ENCODE measurements around the gene BCAS3. TPM values are rescaled to one million over a fixed set of nuclear protein-coding genes. Genes with fewer than 3 reads are reported as not detected.
"Not testable (repeated sequence)": the region's sequence is repeated elsewhere in the genome, so short reads cannot be mapped to it uniquely, and the experiment has no call there.

BCAS3 gene
- total RNA-seq, 1 donor from 2014 or later, result 14.5 TPM

DNA sequence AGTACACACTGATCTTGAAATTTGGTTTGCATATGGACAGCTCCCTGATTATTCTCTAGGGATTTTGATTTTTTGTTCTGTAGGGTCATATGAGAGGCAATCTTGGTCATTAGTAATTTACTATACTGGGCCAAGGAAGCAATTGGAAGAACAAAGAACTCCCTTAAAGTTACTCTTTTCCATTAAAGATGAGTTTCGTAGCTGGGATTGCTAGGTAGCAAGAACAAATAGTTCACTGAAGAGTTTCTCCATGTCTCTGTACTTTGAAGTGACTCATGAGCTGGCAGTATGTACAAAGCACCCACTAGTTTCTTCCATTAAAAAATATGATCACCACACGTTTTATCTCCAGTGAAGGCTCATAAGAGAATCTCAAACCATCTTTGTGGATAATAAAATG is 6.2 kb upstream of the BCAS3 start:
- peaks cover 1% of the 10 kb centered on the region for H3K9me3 Mint-ChIP-seq (ENCODE audit: unreplicated experiment)
- H3K4me3 Mint-ChIP-seq (ENCODE audit: unreplicated experiment), result no peak overlapping the region
- Histone ChIP-seq H3K4me1 (ENCODE audit: insufficient read depth, low read length) (no peaks in the 10 kb centered on the region), H3K4me3 (ENCODE audit: insufficient read depth, low read depth, low read length) (no peak overlapping the region), H3K27me3 (ENCODE audit: insufficient read depth, low read length) (no peaks in the 10 kb centered on the region), H3K27ac (ENCODE audit: low read depth, low read length) (no peak overlapping the region), H3K9me3 (ENCODE audit: insufficient read depth, low read depth, low read length) (no peaks in the 10 kb centered on the region), H3K79me2 (ENCODE audit: insufficient read depth, low read length) (no peaks in the 10 kb centered on the region), H2AFZ (ENCODE audit: low read depth, low read length) (no peak overlapping the region), H4K20me1 (ENCODE audit: insufficient read depth, low read length) (no peaks in the 10 kb centered on the region), H3K9ac (ENCODE audit: low read length) (no peak overlapping the region), H3K4me2 (ENCODE audit: low read length) (no peak overlapping the region), H3K36me3 (ENCODE audit: insufficient read depth, low read length) (no peaks in the 10 kb centered on the region)
- no peaks in the 10 kb centered on the region for H3K4me1 Mint-ChIP-seq (ENCODE audit: low read depth, unreplicated experiment)
- H3K27ac Mint-ChIP-seq (ENCODE audit: unreplicated experiment), result no peak overlapping the region
- no peaks in the 10 kb centered on the region for H3K36me3 Mint-ChIP-seq (ENCODE audit: low read depth, unreplicated experiment)
- FAIRE-seq, result no peak
- no peaks in the 10 kb centered on the region for H3K27me3 Mint-ChIP-seq (ENCODE audit: low read depth, unreplicated experiment)
- no peak for DNase-seq (ENCODE audit: low read depth)
- TF ChIP-seq, protein P1, sequence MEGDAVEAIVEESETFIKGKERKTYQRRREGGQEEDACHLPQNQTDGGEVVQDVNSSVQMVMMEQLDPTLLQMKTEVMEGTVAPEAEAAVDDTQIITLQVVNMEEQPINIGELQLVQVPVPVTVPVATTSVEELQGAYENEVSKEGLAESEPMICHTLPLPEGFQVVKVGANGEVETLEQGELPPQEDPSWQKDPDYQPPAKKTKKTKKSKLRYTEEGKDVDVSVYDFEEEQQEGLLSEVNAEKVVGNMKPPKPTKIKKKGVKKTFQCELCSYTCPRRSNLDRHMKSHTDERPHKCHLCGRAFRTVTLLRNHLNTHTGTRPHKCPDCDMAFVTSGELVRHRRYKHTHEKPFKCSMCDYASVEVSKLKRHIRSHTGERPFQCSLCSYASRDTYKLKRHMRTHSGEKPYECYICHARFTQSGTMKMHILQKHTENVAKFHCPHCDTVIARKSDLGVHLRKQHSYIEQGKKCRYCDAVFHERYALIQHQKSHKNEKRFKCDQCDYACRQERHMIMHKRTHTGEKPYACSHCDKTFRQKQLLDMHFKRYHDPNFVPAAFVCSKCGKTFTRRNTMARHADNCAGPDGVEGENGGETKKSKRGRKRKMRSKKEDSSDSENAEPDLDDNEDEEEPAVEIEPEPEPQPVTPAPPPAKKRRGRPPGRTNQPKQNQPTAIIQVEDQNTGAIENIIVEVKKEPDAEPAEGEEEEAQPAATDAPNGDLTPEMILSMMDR (IDR thresholded peaks at IDR 0.05; ENCODE audit: insufficient read depth, low read depth, low read length), result no peak

GRCh38 chr17:60674637-60675036 is 3.0 kb upstream of the BCAS3 start:
- not testable (repeated sequence) for H3K27me3 Mint-ChIP-seq (ENCODE audit: low read depth, unreplicated experiment); DNase-seq (ENCODE audit: low read depth); H3K9ac ChIP-seq (ENCODE audit: low read length); H3K4me1 ChIP-seq (ENCODE audit: insufficient read depth, low read length); H3K4me3 ChIP-seq (ENCODE audit: insufficient read depth, low read depth, low read length); H3K9me3 ChIP-seq (ENCODE audit: insufficient read depth, low read depth, low read length); H3K36me3 Mint-ChIP-seq (ENCODE audit: low read depth, unreplicated experiment); H3K36me3 ChIP-seq (ENCODE audit: insufficient read depth, low read length); H3K4me1 Mint-ChIP-seq (ENCODE audit: low read depth, unreplicated experiment); H3K9me3 Mint-ChIP-seq (ENCODE audit: unreplicated experiment); FAIRE-seq; H3K27me3 ChIP-seq (ENCODE audit: insufficient read depth, low read length); H4K20me1 ChIP-seq (ENCODE audit: insufficient read depth, low read length); H3K27ac ChIP-seq (ENCODE audit: low read depth, low read length); H3K4me2 ChIP-seq (ENCODE audit: low read length); H3K79me2 ChIP-seq (ENCODE audit: insufficient read depth, low read length); H3K4me3 Mint-ChIP-seq (ENCODE audit: unreplicated experiment); H3K27ac Mint-ChIP-seq (ENCODE audit: unreplicated experiment); H2AFZ ChIP-seq (ENCODE audit: low read depth, low read length)

DNA sequence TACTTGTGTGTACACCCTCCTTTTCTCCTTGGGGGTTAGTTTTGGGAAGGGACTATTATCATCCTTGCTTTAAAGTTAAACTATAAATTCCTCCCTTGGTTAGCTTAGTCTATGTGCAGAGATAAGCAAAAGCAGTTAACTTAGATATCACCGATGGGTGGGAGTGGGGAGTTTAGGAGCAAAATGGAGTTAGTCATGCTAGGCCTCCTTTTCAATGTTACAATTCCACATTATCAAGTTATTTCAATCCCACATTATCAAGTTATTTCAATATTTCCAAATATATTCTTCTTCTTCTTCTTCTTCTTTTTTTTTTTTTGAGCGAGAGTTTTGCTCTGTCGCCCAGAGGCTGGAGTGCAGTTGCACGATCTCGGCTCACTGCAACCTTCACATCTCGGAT is 1.7 kb upstream of the BCAS3 start:
- TF ChIP-seq EZH2 (IDR thresholded peaks at IDR 0.05; ENCODE audit: insufficient read depth, low read length), result no peak
- TF ChIP-seq, protein P1 (IDR thresholded peaks at IDR 0.05; ENCODE audit: insufficient read depth, low read depth, low read length), result no peak
- no peaks in the 10 kb centered on the region for H3K27me3 Mint-ChIP-seq (ENCODE audit: low read depth, unreplicated experiment)
- FAIRE-seq, result no peak
- no peaks in the 10 kb centered on the region for H3K9me3 ChIP-seq (ENCODE audit: insufficient read depth, low read depth, low read length)
- no peaks in the 10 kb centered on the region for H3K27me3 ChIP-seq (ENCODE audit: insufficient read depth, low read length)
- H4K20me1 ChIP-seq (ENCODE audit: insufficient read depth, low read length), result no peaks in the 10 kb centered on the region
- H3K79me2 ChIP-seq (ENCODE audit: insufficient read depth, low read length), result no peaks in the 10 kb centered on the region
- H3K4me2 ChIP-seq (ENCODE audit: low read length), result no peak overlapping the region
- peak overlapping the region; percentile 73 for H3K4me3 Mint-ChIP-seq (ENCODE audit: unreplicated experiment)
- H3K9me3 Mint-ChIP-seq (ENCODE audit: unreplicated experiment), result peaks cover 1% of the 10 kb centered on the region
- DNase-seq (ENCODE audit: low read depth), result no peak
- H3K27ac Mint-ChIP-seq (ENCODE audit: unreplicated experiment), result no peak overlapping the region
- H2AFZ ChIP-seq (ENCODE audit: low read depth, low read length), result no peak overlapping the region
- peaks cover 8% of the 10 kb centered on the region for H3K4me1 Mint-ChIP-seq (ENCODE audit: low read depth, unreplicated experiment)
- H3K9ac ChIP-seq (ENCODE audit: low read length), result no peak overlapping the region
- no peak overlapping the region for H3K4me3 ChIP-seq (ENCODE audit: insufficient read depth, low read depth, low read length)
- no peaks in the 10 kb centered on the region for H3K36me3 ChIP-seq (ENCODE audit: insufficient read depth, low read length)
- H3K27ac ChIP-seq (ENCODE audit: low read depth, low read length), result no peak overlapping the region
- no peaks in the 10 kb centered on the region for H3K36me3 Mint-ChIP-seq (ENCODE audit: low read depth, unreplicated experiment)
- H3K4me1 ChIP-seq (ENCODE audit: insufficient read depth, low read length), result peaks cover 6% of the 10 kb centered on the region
